ENCODE results near the gene CXCL8. TPM values are rescaled to one million over a fixed set of nuclear protein-coding genes. Genes with fewer than 3 reads are reported as not detected.

Gene CXCL8
- total RNA-seq, 1 donor from 2014 or later: not detected

DNA sequence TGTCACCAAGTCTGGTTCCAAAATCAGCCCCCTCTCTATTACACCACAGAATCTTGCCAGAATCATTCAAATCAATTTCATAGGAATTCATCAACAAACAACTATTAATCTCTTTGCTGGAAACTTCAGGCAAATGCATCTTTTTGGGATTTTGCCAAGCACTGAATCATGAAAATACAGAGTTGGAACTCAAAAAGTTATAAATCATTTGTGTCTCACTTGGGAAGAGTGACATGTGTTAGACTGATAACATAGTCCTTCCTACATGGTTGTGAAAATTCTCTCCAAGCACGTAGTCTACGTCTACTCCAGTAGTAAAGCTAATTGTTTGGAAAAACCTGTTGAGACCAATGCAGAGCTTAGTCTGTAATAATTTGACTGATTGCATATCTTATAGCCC lies 19.0 kb downstream of the CXCL8 start:
- Mint-ChIP-seq H3K4me3 (ENCODE audit: unreplicated experiment) (no peak overlapping the region), H3K36me3 (ENCODE audit: unreplicated experiment) (no peaks in the 10 kb centered on the region), H3K27me3 (ENCODE audit: unreplicated experiment) (peaks cover 2% of the 10 kb centered on the region), H3K27ac (ENCODE audit: unreplicated experiment) (no peak overlapping the region), H3K9me3 (ENCODE audit: unreplicated experiment) (no peaks in the 10 kb centered on the region), H3K4me1 (ENCODE audit: low read depth, unreplicated experiment) (no peaks in the 10 kb centered on the region)
- TF ChIP-seq, protein P1, sequence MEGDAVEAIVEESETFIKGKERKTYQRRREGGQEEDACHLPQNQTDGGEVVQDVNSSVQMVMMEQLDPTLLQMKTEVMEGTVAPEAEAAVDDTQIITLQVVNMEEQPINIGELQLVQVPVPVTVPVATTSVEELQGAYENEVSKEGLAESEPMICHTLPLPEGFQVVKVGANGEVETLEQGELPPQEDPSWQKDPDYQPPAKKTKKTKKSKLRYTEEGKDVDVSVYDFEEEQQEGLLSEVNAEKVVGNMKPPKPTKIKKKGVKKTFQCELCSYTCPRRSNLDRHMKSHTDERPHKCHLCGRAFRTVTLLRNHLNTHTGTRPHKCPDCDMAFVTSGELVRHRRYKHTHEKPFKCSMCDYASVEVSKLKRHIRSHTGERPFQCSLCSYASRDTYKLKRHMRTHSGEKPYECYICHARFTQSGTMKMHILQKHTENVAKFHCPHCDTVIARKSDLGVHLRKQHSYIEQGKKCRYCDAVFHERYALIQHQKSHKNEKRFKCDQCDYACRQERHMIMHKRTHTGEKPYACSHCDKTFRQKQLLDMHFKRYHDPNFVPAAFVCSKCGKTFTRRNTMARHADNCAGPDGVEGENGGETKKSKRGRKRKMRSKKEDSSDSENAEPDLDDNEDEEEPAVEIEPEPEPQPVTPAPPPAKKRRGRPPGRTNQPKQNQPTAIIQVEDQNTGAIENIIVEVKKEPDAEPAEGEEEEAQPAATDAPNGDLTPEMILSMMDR (IDR thresholded peaks at IDR 0.05; ENCODE audit: partially characterized antibody, unreplicated experiment): no peak
- DNase-seq: no peak

DNA sequence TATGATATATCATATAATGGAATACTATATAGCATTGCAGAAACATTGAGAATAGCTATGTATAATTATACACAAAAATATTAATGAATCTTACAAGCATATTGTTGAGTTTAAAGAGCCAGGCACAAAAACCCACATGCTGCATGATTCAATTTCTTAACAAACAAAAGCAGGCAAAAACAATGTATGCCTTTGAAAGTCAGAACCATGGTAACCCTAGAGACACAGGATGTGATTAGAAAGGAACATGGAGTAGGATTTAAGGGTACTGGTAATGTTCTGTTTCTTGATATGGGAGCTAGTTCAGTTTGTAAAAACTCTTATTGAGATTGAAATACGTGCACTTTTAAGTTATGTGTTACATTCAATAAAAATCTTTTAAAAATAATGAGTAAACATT lies 21.5 kb downstream of the CXCL8 start:
- Mint-ChIP-seq H3K4me3 (ENCODE audit: unreplicated experiment) (no peak overlapping the region), H3K27me3 (ENCODE audit: unreplicated experiment) (peaks cover 2% of the 10 kb centered on the region), H3K9me3 (ENCODE audit: unreplicated experiment) (no peaks in the 10 kb centered on the region), H3K27ac (ENCODE audit: unreplicated experiment) (no peak overlapping the region), H3K36me3 (ENCODE audit: unreplicated experiment) (no peaks in the 10 kb centered on the region), H3K4me1 (ENCODE audit: low read depth, unreplicated experiment) (no peaks in the 10 kb centered on the region)
- no peak for DNase-seq
- TF ChIP-seq, protein P1 (IDR thresholded peaks at IDR 0.05; ENCODE audit: partially characterized antibody, unreplicated experiment): no peak

DNA sequence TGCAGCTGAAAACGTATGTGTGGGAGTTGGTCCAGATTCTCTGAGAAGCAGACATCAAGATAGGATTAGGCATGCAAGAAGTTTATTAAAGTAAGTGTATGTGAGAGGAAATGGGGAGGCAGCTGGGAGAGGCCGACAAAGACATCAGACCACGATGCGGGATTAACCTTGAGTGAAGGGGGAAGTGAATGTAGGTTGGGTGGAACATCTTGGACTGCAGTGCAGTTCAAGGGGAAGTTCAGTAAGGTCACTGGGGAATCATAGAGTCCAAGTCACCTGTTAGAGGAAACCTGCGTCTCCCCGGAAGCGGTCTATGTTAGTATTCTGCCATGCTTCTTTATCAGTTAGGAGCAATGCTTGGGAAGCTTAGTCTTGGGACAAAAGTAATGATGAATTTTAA lies 22.0 kb downstream of the CXCL8 start:
- peaks cover 2% of the 10 kb centered on the region for H3K27me3 Mint-ChIP-seq (ENCODE audit: unreplicated experiment)
- no peak overlapping the region for H3K27ac Mint-ChIP-seq (ENCODE audit: unreplicated experiment)
- TF ChIP-seq, protein P1 (IDR thresholded peaks at IDR 0.05; ENCODE audit: partially characterized antibody, unreplicated experiment): no peak
- DNase-seq: no peak
- H3K4me3 Mint-ChIP-seq (ENCODE audit: unreplicated experiment): no peak overlapping the region
- H3K9me3 Mint-ChIP-seq (ENCODE audit: unreplicated experiment): no peaks in the 10 kb centered on the region
- no peaks in the 10 kb centered on the region for H3K36me3 Mint-ChIP-seq (ENCODE audit: unreplicated experiment)
- H3K4me1 Mint-ChIP-seq (ENCODE audit: low read depth, unreplicated experiment): no peaks in the 10 kb centered on the region

DNA sequence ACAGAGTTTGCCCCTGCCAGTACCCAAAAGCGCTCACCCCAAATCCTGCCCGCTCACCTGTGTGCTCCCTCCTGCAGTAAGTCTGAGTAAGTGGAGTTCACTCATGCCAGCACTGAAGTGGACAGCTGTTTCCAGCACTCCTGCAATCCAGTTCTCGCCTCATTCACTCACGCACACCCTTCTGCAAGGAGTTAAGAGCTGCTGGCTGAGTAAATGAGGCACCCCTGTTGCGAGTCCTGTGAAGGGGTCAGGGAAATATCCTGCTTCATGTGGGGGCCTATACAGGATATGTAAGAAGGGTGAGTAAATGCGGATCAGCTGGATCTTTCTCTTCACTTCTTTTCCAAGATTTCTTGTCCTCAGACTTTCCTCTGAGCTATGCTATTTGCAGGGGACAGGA lies 23.5 kb downstream of the CXCL8 start:
- H3K36me3 Mint-ChIP-seq (ENCODE audit: unreplicated experiment): no peaks in the 10 kb centered on the region
- no peak for DNase-seq
- H3K9me3 Mint-ChIP-seq (ENCODE audit: unreplicated experiment): no peaks in the 10 kb centered on the region
- TF ChIP-seq, protein P1 (IDR thresholded peaks at IDR 0.05; ENCODE audit: partially characterized antibody, unreplicated experiment): no peak
- peaks cover 2% of the 10 kb centered on the region for H3K27me3 Mint-ChIP-seq (ENCODE audit: unreplicated experiment)
- H3K4me1 Mint-ChIP-seq (ENCODE audit: low read depth, unreplicated experiment): no peaks in the 10 kb centered on the region
- no peak overlapping the region for H3K27ac Mint-ChIP-seq (ENCODE audit: unreplicated experiment)
- H3K4me3 Mint-ChIP-seq (ENCODE audit: unreplicated experiment): no peak overlapping the region

DNA sequence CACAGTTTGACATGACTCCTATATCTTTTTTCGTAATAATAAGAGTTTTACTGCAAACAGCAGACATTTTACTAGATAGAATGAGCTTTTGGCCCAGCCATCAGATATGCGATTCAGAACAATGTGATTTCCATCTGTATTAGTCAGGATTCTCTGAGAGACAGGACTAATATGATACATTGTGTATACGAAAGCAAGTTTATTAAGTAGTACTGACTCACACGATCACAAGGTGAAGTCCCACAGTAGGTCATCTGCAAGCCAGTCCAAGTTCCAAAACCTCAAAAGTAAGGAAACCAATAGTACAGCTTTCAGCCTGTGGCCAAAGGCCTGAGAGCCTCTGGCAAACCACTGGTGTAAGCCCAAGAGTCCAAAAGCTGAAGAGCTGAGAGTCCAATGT lies 24.1 kb downstream of the CXCL8 start:
- H3K4me3 Mint-ChIP-seq (ENCODE audit: unreplicated experiment): no peak overlapping the region

More for the DNA sequence above, 24.1 kb downstream of the CXCL8 start:
- Mint-ChIP-seq H3K9me3 (ENCODE audit: unreplicated experiment) (no peaks in the 10 kb centered on the region), H3K27me3 (ENCODE audit: unreplicated experiment) (peaks cover 2% of the 10 kb centered on the region), H3K36me3 (ENCODE audit: unreplicated experiment) (no peaks in the 10 kb centered on the region), H3K27ac (ENCODE audit: unreplicated experiment) (no peak overlapping the region), H3K4me1 (ENCODE audit: low read depth, unreplicated experiment) (no peaks in the 10 kb centered on the region)
- no peak for DNase-seq
- TF ChIP-seq, protein P1 (IDR thresholded peaks at IDR 0.05; ENCODE audit: partially characterized antibody, unreplicated experiment): no peak

Measured in glutamatergic neuron (in vitro differentiated cells).